Ishikawa (cell line): ENCODE measurements around the gene SLC7A6.

Experiments used
- CEBPB ChIP-seq: IDR thresholded peaks from 2 replicates; pipeline ENCODE4 v1.6.1; 2012
- CREB1 ChIP-seq: IDR thresholded peaks from 2 replicates; pipeline ENCODE4 v1.6.1; 2012; ENCODE audit warnings: low read depth
- EGR1 ChIP-seq: IDR thresholded peaks from 2 replicates; pipeline ENCODE4 v1.6.1; 2012
- EP300 ChIP-seq: IDR thresholded peaks from 2 replicates; pipeline ENCODE4 v1.6.1; 2012; ENCODE audit warnings: borderline replicate concordance
- FOXM1 ChIP-seq: IDR thresholded peaks from 2 replicates; pipeline ENCODE4 v1.6.1; 2012; ENCODE audit warnings: low read depth, borderline replicate concordance
- NFIC ChIP-seq: IDR thresholded peaks from 2 replicates; pipeline ENCODE4 v1.6.1; 2012
- RAD21 ChIP-seq: IDR thresholded peaks from 2 replicates; pipeline ENCODE4 v1.6.1; 2012; ENCODE audit warnings: low read depth
- REST ChIP-seq: IDR thresholded peaks from 2 replicates; pipeline ENCODE4 v1.6.1; 2012; ENCODE audit warnings: low read depth, mild to moderate bottlenecking
- TAF1 ChIP-seq: IDR thresholded peaks from 2 replicates; pipeline ENCODE4 v1.6.1; 2012; ENCODE audit warnings: low read depth, mild to moderate bottlenecking
- TCF12 ChIP-seq: IDR thresholded peaks from 2 replicates; pipeline ENCODE4 v1.6.1; 2012; ENCODE audit warnings: low read depth
- TEAD4 ChIP-seq: IDR thresholded peaks from 2 replicates; pipeline ENCODE4 v1.6.1; 2012
- USF1 ChIP-seq: IDR thresholded peaks from 2 replicates; pipeline ENCODE4 v1.6.1; 2012
- YY1 ChIP-seq: IDR thresholded peaks from 2 replicates; pipeline ENCODE4 v1.6.1; 2012; ENCODE audit warnings: low read depth
- ZBTB7A ChIP-seq: IDR thresholded peaks from 2 replicates; pipeline ENCODE4 v1.6.1; 2012; ENCODE audit warnings: low read depth
- TF ChIP-seq, protein P1 (sequence below): IDR thresholded peaks from 2 replicates; pipeline ENCODE4 v1.6.1; 2012

The SLC7A6 gene

GRCh38 chr16:68264128-68265077 is at the start of gene SLC7A6:
SLC7A6 (plus strand) TSS chr16:68264526; CDS start chr16:68274727, 10,201 bp downstream.
- TF ChIP-seq RAD21 (peak; percentile 34; the same call in 1 of the 2 replicates), CEBPB (no peak), TAF1 (no peak; the same call in 1 of the 2 replicates), YY1 (no peak), TEAD4 (peak; percentile 30), USF1 (no peak), EGR1 (peak; percentile 62), FOXM1 (no peak), REST (no peak), ZBTB7A (no peak), TCF12 (no peak; the same call in 1 of the 2 replicates), CREB1 (no peak)
- TF ChIP-seq, protein P1, sequence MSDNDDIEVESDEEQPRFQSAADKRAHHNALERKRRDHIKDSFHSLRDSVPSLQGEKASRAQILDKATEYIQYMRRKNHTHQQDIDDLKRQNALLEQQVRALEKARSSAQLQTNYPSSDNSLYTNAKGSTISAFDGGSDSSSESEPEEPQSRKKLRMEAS, result peak; percentile 81

DNA sequence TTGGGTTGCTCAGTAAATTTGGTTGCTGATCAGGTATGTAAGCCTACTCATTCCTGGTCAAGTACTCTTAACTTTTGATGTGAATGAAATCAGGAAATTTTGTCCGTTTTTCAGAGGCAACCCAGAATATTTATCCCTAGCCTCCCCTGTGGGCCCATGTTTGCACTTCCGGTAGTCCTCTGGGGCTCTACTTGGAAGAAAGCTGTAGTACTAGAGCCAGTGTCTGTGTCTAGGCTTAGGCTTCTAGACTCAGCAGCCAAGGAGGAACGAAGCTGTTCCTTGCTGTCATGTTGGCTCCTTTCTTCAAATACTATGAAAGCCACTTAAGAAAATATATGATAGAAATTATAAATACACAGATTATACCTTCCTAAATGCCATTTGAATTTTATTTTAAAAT is 49.6 kb upstream of the SLC7A6 start:
- TF ChIP-seq, protein P1, result no peak
- TF ChIP-seq USF1, result no peak
- no peak for TF ChIP-seq TCF12
- no peak for TF ChIP-seq RAD21
- TF ChIP-seq CREB1, result no peak
- TF ChIP-seq EP300, result no peak
- TF ChIP-seq CEBPB, result no peak
- TF ChIP-seq YY1, result no peak
- no peak for TF ChIP-seq TEAD4
- TF ChIP-seq FOXM1, result no peak

GRCh38 chr16:68215302-68215701 is 49.0 kb upstream of the SLC7A6 start:
- TF ChIP-seq CEBPB (no peak), REST (no peak), EP300 (no peak), RAD21 (no peak), NFIC (no peak), TAF1 (no peak), EGR1 (no peak), CREB1 (no peak), YY1 (no peak), FOXM1 (no peak), TEAD4 (no peak), ZBTB7A (no peak), USF1 (no peak), TCF12 (no peak)
- TF ChIP-seq, protein P1, result no peak

- TF ChIP-seq FOXM1 (no peak), CEBPB (no peak), CREB1 (no peak), EGR1 (no peak), TAF1 (no peak), YY1 (no peak), TEAD4 (no peak), RAD21 (no peak), NFIC (no peak), REST (no peak), ZBTB7A (no peak), EP300 (no peak), USF1 (no peak), TCF12 (no peak)
- TF ChIP-seq, protein P1, result no peak
Observed at GRCh38 chr16:68216240-68216639, 48.1 kb upstream of the SLC7A6 start.
